ENCODE data around the gene C11orf97. TPM values are rescaled to one million over a fixed set of nuclear protein-coding genes. Genes with fewer than 3 reads are reported as not detected.

The C11orf97 gene
- total RNA-seq, 1 donor from 2014 or later = not detected

DNA sequence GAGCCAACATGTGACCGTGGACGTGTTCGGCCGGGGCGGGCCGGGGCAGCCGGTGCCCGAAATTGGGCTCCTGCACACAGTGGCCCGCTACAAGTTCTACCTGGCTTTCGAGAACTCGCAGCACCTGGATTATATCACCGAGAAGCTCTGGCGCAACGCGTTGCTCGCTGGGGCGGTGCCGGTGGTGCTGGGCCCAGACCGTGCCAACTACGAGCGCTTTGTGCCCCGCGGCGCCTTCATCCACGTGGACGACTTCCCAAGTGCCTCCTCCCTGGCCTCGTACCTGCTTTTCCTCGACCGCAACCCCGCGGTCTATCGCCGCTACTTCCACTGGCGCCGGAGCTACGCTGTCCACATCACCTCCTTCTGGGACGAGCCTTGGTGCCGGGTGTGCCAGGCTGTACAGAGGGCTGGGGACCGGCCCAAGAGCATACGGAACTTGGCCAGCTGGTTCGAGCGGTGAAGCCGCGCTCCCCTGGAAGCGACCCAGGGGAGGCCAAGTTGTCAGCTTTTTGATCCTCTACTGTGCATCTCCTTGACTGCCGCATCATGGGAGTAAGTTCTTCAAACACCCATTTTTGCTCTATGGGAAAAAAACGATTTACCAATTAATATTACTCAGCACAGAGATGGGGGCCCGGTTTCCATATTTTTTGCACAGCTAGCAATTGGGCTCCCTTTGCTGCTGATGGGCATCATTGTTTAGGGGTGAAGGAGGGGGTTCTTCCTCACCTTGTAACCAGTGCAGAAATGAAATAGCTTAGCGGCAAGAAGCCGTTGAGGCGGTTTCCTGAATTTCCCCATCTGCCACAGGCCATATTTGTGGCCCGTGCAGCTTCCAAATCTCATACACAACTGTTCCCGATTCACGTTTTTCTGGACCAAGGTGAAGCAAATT, 33.3 kb downstream of the C11orf97 start:
- DNase-seq (ENCODE audit: low spot score) = peak; percentile 13
- no peak overlapping the region for H3K9ac ChIP-seq
- Mint-ChIP-seq H3K9me3 (peaks cover 3% of the 10 kb centered on the region), H3K27ac (peak overlapping the region; percentile 63), H3K36me3 (no peaks in the 10 kb centered on the region), H3K4me3 (peak overlapping the region; percentile 80), H3K4me1 (peaks cover 14% of the 10 kb centered on the region), H3K27me3 (ENCODE audit: insufficient read depth, low read depth) (peaks cover 2% of the 10 kb centered on the region)
- no peaks in the 10 kb centered on the region for H3K9me3 ChIP-seq (ENCODE audit: low read depth)
- peaks cover 61% of the 10 kb centered on the region for H3K27me3 ChIP-seq
- TF ChIP-seq EZH2 (IDR thresholded peaks at IDR 0.05) (peak; percentile 76), EZH2phosphoT487 (IDR thresholded peaks at IDR 0.05) (peak; percentile 75)
- TF ChIP-seq, protein P1, sequence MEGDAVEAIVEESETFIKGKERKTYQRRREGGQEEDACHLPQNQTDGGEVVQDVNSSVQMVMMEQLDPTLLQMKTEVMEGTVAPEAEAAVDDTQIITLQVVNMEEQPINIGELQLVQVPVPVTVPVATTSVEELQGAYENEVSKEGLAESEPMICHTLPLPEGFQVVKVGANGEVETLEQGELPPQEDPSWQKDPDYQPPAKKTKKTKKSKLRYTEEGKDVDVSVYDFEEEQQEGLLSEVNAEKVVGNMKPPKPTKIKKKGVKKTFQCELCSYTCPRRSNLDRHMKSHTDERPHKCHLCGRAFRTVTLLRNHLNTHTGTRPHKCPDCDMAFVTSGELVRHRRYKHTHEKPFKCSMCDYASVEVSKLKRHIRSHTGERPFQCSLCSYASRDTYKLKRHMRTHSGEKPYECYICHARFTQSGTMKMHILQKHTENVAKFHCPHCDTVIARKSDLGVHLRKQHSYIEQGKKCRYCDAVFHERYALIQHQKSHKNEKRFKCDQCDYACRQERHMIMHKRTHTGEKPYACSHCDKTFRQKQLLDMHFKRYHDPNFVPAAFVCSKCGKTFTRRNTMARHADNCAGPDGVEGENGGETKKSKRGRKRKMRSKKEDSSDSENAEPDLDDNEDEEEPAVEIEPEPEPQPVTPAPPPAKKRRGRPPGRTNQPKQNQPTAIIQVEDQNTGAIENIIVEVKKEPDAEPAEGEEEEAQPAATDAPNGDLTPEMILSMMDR (IDR thresholded peaks at IDR 0.05) = no peak
- H3F3A ChIP-seq (ENCODE audit: low read depth) = peaks cover 17% of the 10 kb centered on the region
- H3K79me2 ChIP-seq (ENCODE audit: low read depth) = no peaks in the 10 kb centered on the region
- no peak overlapping the region for H3K27ac ChIP-seq
- peak overlapping the region; percentile 76 for H3K4me2 ChIP-seq
- no peaks in the 10 kb centered on the region for H3K36me3 ChIP-seq
- H2AFZ ChIP-seq (replicated peaks) = peak overlapping the region; percentile 93
- no peaks in the 10 kb centered on the region for H4K20me1 ChIP-seq (ENCODE audit: low read depth)
- H3K4me3 ChIP-seq = peak overlapping the region; percentile 52
- peaks cover 8% of the 10 kb centered on the region for H3K4me1 ChIP-seq

- H3K27ac ChIP-seq = no peak overlapping the region
- H3K79me2 ChIP-seq (ENCODE audit: low read depth) = no peaks in the 10 kb centered on the region
- Mint-ChIP-seq H3K27me3 (ENCODE audit: insufficient read depth, low read depth) (peaks cover 2% of the 10 kb centered on the region), H3K27ac (no peak overlapping the region), H3K4me3 (peak overlapping the region; percentile 58), H3K36me3 (no peaks in the 10 kb centered on the region), H3K4me1 (peaks cover 14% of the 10 kb centered on the region), H3K9me3 (peaks cover 3% of the 10 kb centered on the region)
- no peak for DNase-seq (ENCODE audit: low spot score)
- H3F3A ChIP-seq (ENCODE audit: low read depth) = peaks cover 17% of the 10 kb centered on the region
- no peaks in the 10 kb centered on the region for H3K9me3 ChIP-seq (ENCODE audit: low read depth)
- no peaks in the 10 kb centered on the region for H4K20me1 ChIP-seq (ENCODE audit: low read depth)
- no peaks in the 10 kb centered on the region for H3K36me3 ChIP-seq
- H3K4me3 ChIP-seq = no peak overlapping the region
- H3K27me3 ChIP-seq = peaks cover 61% of the 10 kb centered on the region
- TF ChIP-seq EZH2phosphoT487 (IDR thresholded peaks at IDR 0.05) = no peak
- TF ChIP-seq, protein P1 (IDR thresholded peaks at IDR 0.05) = no peak
- TF ChIP-seq EZH2 (IDR thresholded peaks at IDR 0.05) = no peak
- no peak overlapping the region for H3K9ac ChIP-seq
- peaks cover 8% of the 10 kb centered on the region for H3K4me1 ChIP-seq
- H3K4me2 ChIP-seq = no peak overlapping the region
- H2AFZ ChIP-seq (replicated peaks) = no peak overlapping the region
Observed at GRCh38 chr11:94546162-94546470, 33.9 kb downstream of the C11orf97 start.

- Mint-ChIP-seq H3K27me3 (ENCODE audit: insufficient read depth, low read depth) (no peaks in the 10 kb centered on the region), H3K36me3 (no peaks in the 10 kb centered on the region), H3K9me3 (peaks cover 3% of the 10 kb centered on the region), H3K4me3 (no peak overlapping the region), H3K4me1 (peaks cover 14% of the 10 kb centered on the region), H3K27ac (no peak overlapping the region)
- Histone ChIP-seq H3K9me3 (ENCODE audit: low read depth) (no peaks in the 10 kb centered on the region), H4K20me1 (ENCODE audit: low read depth) (no peaks in the 10 kb centered on the region), H3K36me3 (no peaks in the 10 kb centered on the region), H3K4me1 (peaks cover 8% of the 10 kb centered on the region), H3K27me3 (peaks cover 58% of the 10 kb centered on the region), H3K9ac (no peak overlapping the region), H2AFZ (replicated peaks) (no peak overlapping the region), H3K27ac (no peak overlapping the region), H3K79me2 (ENCODE audit: low read depth) (no peaks in the 10 kb centered on the region), H3F3A (ENCODE audit: low read depth) (peaks cover 17% of the 10 kb centered on the region), H3K4me2 (no peak overlapping the region), H3K4me3 (no peak overlapping the region)
- DNase-seq (ENCODE audit: low spot score) = no peak
- TF ChIP-seq EZH2phosphoT487 (IDR thresholded peaks at IDR 0.05) = no peak
- TF ChIP-seq, protein P1 (IDR thresholded peaks at IDR 0.05) = no peak
- no peak for TF ChIP-seq EZH2 (IDR thresholded peaks at IDR 0.05)
Observed at GRCh38 chr11:94546886-94547285, 34.6 kb downstream of the C11orf97 start.

Data from neural progenitor cell (in vitro differentiated cells).